Measurements from ENCODE around the gene ANO9. TPM values are rescaled to one million over a fixed set of nuclear protein-coding genes. Genes with fewer than 3 reads are reported as not detected.

Gene ANO9
- total RNA-seq, 1 donor from 2014 or later = 1.9 TPM

GRCh38 chr11:452916-453527, 11.2 kb upstream of the ANO9 start:
- peaks cover 80% of the 10 kb centered on the region for H3K79me2 ChIP-seq (ENCODE audit: insufficient read depth, low read length)
- TF ChIP-seq CTCF (IDR thresholded peaks at IDR 0.05; ENCODE audit: insufficient read depth, low read depth, low read length) (no peak), EZH2 (IDR thresholded peaks at IDR 0.05; ENCODE audit: insufficient read depth, low read length) (no peak)
- H3K4me3 ChIP-seq (ENCODE audit: insufficient read depth, low read depth, low read length) = no peak overlapping the region
- no peak for DNase-seq (ENCODE audit: low read depth)
- H3K36me3 Mint-ChIP-seq (ENCODE audit: low read depth, unreplicated experiment) = peaks cover 18% of the 10 kb centered on the region
- no peak overlapping the region for H3K9ac ChIP-seq (ENCODE audit: low read length)
- no peak for FAIRE-seq
- peaks cover 2% of the 10 kb centered on the region for H3K9me3 Mint-ChIP-seq (ENCODE audit: unreplicated experiment)
- no peaks in the 10 kb centered on the region for H3K27me3 Mint-ChIP-seq (ENCODE audit: low read depth, unreplicated experiment)
- H3K27ac Mint-ChIP-seq (ENCODE audit: unreplicated experiment) = no peak overlapping the region
- peaks cover 7% of the 10 kb centered on the region for H3K36me3 ChIP-seq (ENCODE audit: insufficient read depth, low read length)
- no peak overlapping the region for H2AFZ ChIP-seq (ENCODE audit: low read depth, low read length)
- peaks cover 8% of the 10 kb centered on the region for H3K4me1 ChIP-seq (ENCODE audit: insufficient read depth, low read length)
- peak overlapping the region; percentile 69 for H3K4me3 Mint-ChIP-seq (ENCODE audit: unreplicated experiment)
- no peaks in the 10 kb centered on the region for H3K9me3 ChIP-seq (ENCODE audit: insufficient read depth, low read depth, low read length)
- H3K27me3 ChIP-seq (ENCODE audit: insufficient read depth, low read length) = no peaks in the 10 kb centered on the region
- no peak overlapping the region for H3K4me2 ChIP-seq (ENCODE audit: low read length)
- no peak overlapping the region for H3K27ac ChIP-seq (ENCODE audit: low read depth, low read length)
- peaks cover 64% of the 10 kb centered on the region for H4K20me1 ChIP-seq (ENCODE audit: insufficient read depth, low read length)
- peaks cover 6% of the 10 kb centered on the region for H3K4me1 Mint-ChIP-seq (ENCODE audit: low read depth, unreplicated experiment)

GRCh38 chr11:452203-452744, 10.5 kb upstream of the ANO9 start:
- no peaks in the 10 kb centered on the region for H3K27me3 Mint-ChIP-seq (ENCODE audit: low read depth, unreplicated experiment)
- TF ChIP-seq CTCF (IDR thresholded peaks at IDR 0.05; ENCODE audit: insufficient read depth, low read depth, low read length) (no peak), EZH2 (IDR thresholded peaks at IDR 0.05; ENCODE audit: insufficient read depth, low read length) (no peak)
- H3K4me3 Mint-ChIP-seq (ENCODE audit: unreplicated experiment) = peak overlapping the region; percentile 69
- no peak overlapping the region for H3K4me3 ChIP-seq (ENCODE audit: insufficient read depth, low read depth, low read length)
- H3K27me3 ChIP-seq (ENCODE audit: insufficient read depth, low read length) = no peaks in the 10 kb centered on the region
- H2AFZ ChIP-seq (ENCODE audit: low read depth, low read length) = no peak overlapping the region
- peaks cover 57% of the 10 kb centered on the region for H4K20me1 ChIP-seq (ENCODE audit: insufficient read depth, low read length)
- FAIRE-seq (no peak), DNase-seq (ENCODE audit: low read depth) (no peak)
- no peak overlapping the region for H3K27ac ChIP-seq (ENCODE audit: low read depth, low read length)
- no peak overlapping the region for H3K9ac ChIP-seq (ENCODE audit: low read length)
- H3K27ac Mint-ChIP-seq (ENCODE audit: unreplicated experiment) = no peak overlapping the region
- peaks cover 7% of the 10 kb centered on the region for H3K36me3 ChIP-seq (ENCODE audit: insufficient read depth, low read length)
- H3K4me2 ChIP-seq (ENCODE audit: low read length) = no peak overlapping the region
- peaks cover 8% of the 10 kb centered on the region for H3K4me1 ChIP-seq (ENCODE audit: insufficient read depth, low read length)
- peaks cover 6% of the 10 kb centered on the region for H3K4me1 Mint-ChIP-seq (ENCODE audit: low read depth, unreplicated experiment)
- peaks cover 2% of the 10 kb centered on the region for H3K9me3 Mint-ChIP-seq (ENCODE audit: unreplicated experiment)
- H3K36me3 Mint-ChIP-seq (ENCODE audit: low read depth, unreplicated experiment) = peaks cover 18% of the 10 kb centered on the region
- H3K9me3 ChIP-seq (ENCODE audit: insufficient read depth, low read depth, low read length) = no peaks in the 10 kb centered on the region
- H3K79me2 ChIP-seq (ENCODE audit: insufficient read depth, low read length) = peaks cover 73% of the 10 kb centered on the region

- peak overlapping the region; percentile 100 for H3K4me2 ChIP-seq (ENCODE audit: low read length)
- H3K27me3 ChIP-seq (ENCODE audit: insufficient read depth, low read length) = no peaks in the 10 kb centered on the region
- Mint-ChIP-seq H3K4me1 (ENCODE audit: low read depth, unreplicated experiment) (peaks cover 6% of the 10 kb centered on the region), H3K9me3 (ENCODE audit: unreplicated experiment) (peaks cover 2% of the 10 kb centered on the region), H3K36me3 (ENCODE audit: low read depth, unreplicated experiment) (peaks cover 17% of the 10 kb centered on the region), H3K27ac (ENCODE audit: unreplicated experiment) (peak overlapping the region; percentile 95), H3K27me3 (ENCODE audit: low read depth, unreplicated experiment) (no peaks in the 10 kb centered on the region), H3K4me3 (ENCODE audit: unreplicated experiment) (peak overlapping the region; percentile 96)
- H4K20me1 ChIP-seq (ENCODE audit: insufficient read depth, low read length) = peaks cover 52% of the 10 kb centered on the region
- FAIRE-seq (no peak), DNase-seq (ENCODE audit: low read depth) (no peak)
- no peak overlapping the region for H3K27ac ChIP-seq (ENCODE audit: low read depth, low read length)
- no peak overlapping the region for H3K4me3 ChIP-seq (ENCODE audit: insufficient read depth, low read depth, low read length)
- H3K4me1 ChIP-seq (ENCODE audit: insufficient read depth, low read length) = peaks cover 8% of the 10 kb centered on the region
- no peak for TF ChIP-seq CTCF (IDR thresholded peaks at IDR 0.05; ENCODE audit: insufficient read depth, low read depth, low read length)
- no peak for TF ChIP-seq EZH2 (IDR thresholded peaks at IDR 0.05; ENCODE audit: insufficient read depth, low read length)
- H3K9ac ChIP-seq (ENCODE audit: low read length) = peak overlapping the region; percentile 86
- peaks cover 68% of the 10 kb centered on the region for H3K79me2 ChIP-seq (ENCODE audit: insufficient read depth, low read length)
- no peak overlapping the region for H2AFZ ChIP-seq (ENCODE audit: low read depth, low read length)
- no peaks in the 10 kb centered on the region for H3K9me3 ChIP-seq (ENCODE audit: insufficient read depth, low read depth, low read length)
- peaks cover 7% of the 10 kb centered on the region for H3K36me3 ChIP-seq (ENCODE audit: insufficient read depth, low read length)
Measured at GRCh38 chr11:451738-452137, 9.9 kb upstream of the ANO9 start.
